Suprapubic skin (tissue), 4 donors: Measurements from ENCODE around the gene MRS2.

ENCODE experiments used
- CTCF ChIP-seq, 2 donors: fragments of 200-600 bp in 1 of 2; fragments of 450-650 bp in 1 of 2; sonication (generic) in 1 of 2; IDR thresholded peaks; one replicate each; pipeline ENCODE4 v1.5.1; 2016 to 2019; ENCODE audit warnings: antibody characterized with exemption in 2 of 2, mild to moderate bottlenecking in 1 of 2, moderate library complexity in 1 of 2
- EP300 ChIP-seq: sonication (generic); formaldehyde crosslinking; IDR thresholded peaks from one replicate; pipeline ENCODE4 v1.6.1; 2017; ENCODE audit warnings: antibody characterized with exemption
- POLR2A ChIP-seq, 2 donors: fragments of 450-650 bp; IDR thresholded peaks; one replicate each; pipeline ENCODE4 v1.6.1; 2017; ENCODE audit warnings: antibody characterized with exemption in 2 of 2, mild to moderate bottlenecking in 2 of 2, moderate library complexity in 2 of 2
- POLR2AphosphoS5 ChIP-seq, 3 donors: sonication (generic); formaldehyde crosslinking; IDR thresholded peaks; one replicate each; pipeline ENCODE4 v1.6.1; 2017; ENCODE audit warnings: antibody characterized with exemption in 3 of 3

- no peak for TF ChIP-seq CTCF (IDR thresholded peaks at IDR 0.05)
- no peak for TF ChIP-seq POLR2A (IDR thresholded peaks at IDR 0.05)
- TF ChIP-seq POLR2AphosphoS5 (IDR thresholded peaks at IDR 0.05): no peak
- TF ChIP-seq EP300: no peak
Measured at GRCh38 chr6:24405262-24405661, 2.5 kb downstream of the MRS2 start.
